Keratinocyte (primary cell): ENCODE measurements around the gene CHMP3. TPM values are rescaled to one million over a fixed set of nuclear protein-coding genes. Genes with fewer than 3 reads are reported as not detected.

Experiments used
- DNase-seq: peaks from one replicate; pipeline ENCODE4 v3.0.0-alpha.2; 2011; ENCODE audit warnings: low read depth, missing footprints, low spot score
- FAIRE-seq: peaks from 2 replicates; lab custom pipeline; 2011; peaks lifted over from hg19 to GRCh38; lab: Jason Lieb, UNC
- H2AFZ ChIP-seq: 2 replicates; pipeline ENCODE4 v1.6.0; 2012; ENCODE audit warnings: low read length, control low read depth, inconsistent platforms; ENCODE audit not compliant: control insufficient read depth
- H3K27ac ChIP-seq: 2 replicates; pipeline ENCODE4 v1.5.1; 2011; ENCODE audit warnings: low read length; ENCODE audit not compliant: control insufficient read depth, insufficient read depth
- H3K27me3 ChIP-seq: 3 replicates; pipeline ENCODE4 v1.6.0; 2011; ENCODE audit warnings: low read length; ENCODE audit not compliant: control insufficient read depth, insufficient read depth; ENCODE audit errors: extremely low read depth
- H3K36me3 ChIP-seq, 2 experiments: 2 replicates in 1 of 2; 3 replicates in 1 of 2; pipeline ENCODE4 v1.5.1; 2011; ENCODE audit warnings: low read length in 2 of 2, mild to moderate bottlenecking in 1 of 2; ENCODE audit not compliant: control insufficient read depth in 2 of 2, insufficient read depth in 2 of 2; ENCODE audit errors: extremely low read depth in 1 of 2
- H3K4me1 ChIP-seq: 3 replicates; pipeline ENCODE4 v1.5.1; 2011; ENCODE audit warnings: low read length; ENCODE audit not compliant: control insufficient read depth, insufficient read depth; ENCODE audit errors: extremely low read depth
- H3K4me2 ChIP-seq: 3 replicates; pipeline ENCODE4 v1.6.0; 2011; ENCODE audit warnings: low read depth, low read length; ENCODE audit not compliant: control insufficient read depth, insufficient read depth; ENCODE audit errors: extremely low read depth
- H3K4me3 ChIP-seq, 3 experiments: fragments of 200-600 bp in 1 of 3; sonication (generic) in 1 of 3; 2 replicates in 2 of 3; 3 replicates in 1 of 3; pipeline ENCODE4 v1.5.1; 2011 to 2016; ENCODE audit warnings: low read length in 3 of 3, mild to moderate bottlenecking in 3 of 3, control low read depth in 2 of 3, inconsistent platforms in 1 of 3, low read depth in 1 of 3, mixed read lengths in 1 of 3, mixed run types in 1 of 3, moderate library complexity in 1 of 3; ENCODE audit not compliant: control insufficient read depth in 2 of 3, insufficient read depth in 2 of 3; ENCODE audit errors: extremely low read depth in 1 of 3
- H3K79me2 ChIP-seq: 2 replicates; pipeline ENCODE4 v1.6.0; 2012; ENCODE audit warnings: low read length; ENCODE audit not compliant: control insufficient read depth, insufficient read depth
- H3K9ac ChIP-seq: 3 replicates; pipeline ENCODE4 v1.6.0; 2011; ENCODE audit warnings: low read length; ENCODE audit not compliant: control insufficient read depth, insufficient read depth; ENCODE audit errors: extremely low read depth
- H3K9me1 ChIP-seq: 3 replicates; pipeline ENCODE4 v1.6.0; 2011; ENCODE audit warnings: low read length; ENCODE audit not compliant: control insufficient read depth, insufficient read depth; ENCODE audit errors: extremely low read depth
- H3K9me3 ChIP-seq: 2 replicates; pipeline ENCODE4 v1.5.1; 2012; ENCODE audit warnings: low read depth, low read length; ENCODE audit not compliant: control insufficient read depth
- H4K20me1 ChIP-seq: 3 replicates; pipeline ENCODE4 v1.6.0; 2011; ENCODE audit warnings: low read length; ENCODE audit not compliant: control insufficient read depth, insufficient read depth; ENCODE audit errors: extremely low read depth
- EZH2 ChIP-seq: IDR thresholded peaks from one replicate; pipeline ENCODE4 v1.6.1; 2012; ENCODE audit warnings: inconsistent platforms, mild to moderate bottlenecking, low read length, moderate library complexity
- dilution Hi-C: fragments of 300-500 bp; cut with MboI; formaldehyde crosslinking; loops from one replicate; pipeline ENCODE4 v1.7.0; 2020; ENCODE audit warnings: low sequenced_read_pairs; ENCODE audit not compliant: extremely low pct_ligation_motif_present
- polyA plus RNA-seq, 5 experiments: library from polyadenylated mRNA; depleted of rRNA in 3 of 5; stranded (reverse) in 3 of 5; stranded (forward) in 1 of 5; unstranded in 1 of 5; fragments of >200 nt; gene quantifications; 1 replicate in 1 of 5; 2 replicates in 3 of 5; 3 replicates in 1 of 5; pipeline versions ENCODE4 v1.2.1 to v1.2.3, GENCODE V29; 2011 to 2012; ENCODE audit warnings: missing spikeins in 2 of 5, low read depth in 1 of 5, low replicate concordance in 1 of 5
- TF ChIP-seq, protein P1 (sequence below), 3 experiments: IDR thresholded peaks in 1 of 3; conservative IDR thresholded peaks in 1 of 3; optimal IDR thresholded peaks in 1 of 3; 2 replicates in 2 of 3; 3 replicates in 1 of 3; pipeline versions ENCODE3 to v1.5.1; 2011; ENCODE audit warnings: low read length in 3 of 3, mild to moderate bottlenecking in 3 of 3, moderate library complexity in 2 of 3, control low read depth in 1 of 3, inconsistent platforms in 1 of 3; ENCODE audit not compliant: insufficient read depth in 2 of 3; ENCODE audit errors: extremely low read depth in 1 of 3

The CHMP3 gene
- polyA plus RNA-seq, 1 donor (not counting 4 experiments of a cell fraction or from before 2014, with no cell fraction given) = 162 TPM

DNA sequence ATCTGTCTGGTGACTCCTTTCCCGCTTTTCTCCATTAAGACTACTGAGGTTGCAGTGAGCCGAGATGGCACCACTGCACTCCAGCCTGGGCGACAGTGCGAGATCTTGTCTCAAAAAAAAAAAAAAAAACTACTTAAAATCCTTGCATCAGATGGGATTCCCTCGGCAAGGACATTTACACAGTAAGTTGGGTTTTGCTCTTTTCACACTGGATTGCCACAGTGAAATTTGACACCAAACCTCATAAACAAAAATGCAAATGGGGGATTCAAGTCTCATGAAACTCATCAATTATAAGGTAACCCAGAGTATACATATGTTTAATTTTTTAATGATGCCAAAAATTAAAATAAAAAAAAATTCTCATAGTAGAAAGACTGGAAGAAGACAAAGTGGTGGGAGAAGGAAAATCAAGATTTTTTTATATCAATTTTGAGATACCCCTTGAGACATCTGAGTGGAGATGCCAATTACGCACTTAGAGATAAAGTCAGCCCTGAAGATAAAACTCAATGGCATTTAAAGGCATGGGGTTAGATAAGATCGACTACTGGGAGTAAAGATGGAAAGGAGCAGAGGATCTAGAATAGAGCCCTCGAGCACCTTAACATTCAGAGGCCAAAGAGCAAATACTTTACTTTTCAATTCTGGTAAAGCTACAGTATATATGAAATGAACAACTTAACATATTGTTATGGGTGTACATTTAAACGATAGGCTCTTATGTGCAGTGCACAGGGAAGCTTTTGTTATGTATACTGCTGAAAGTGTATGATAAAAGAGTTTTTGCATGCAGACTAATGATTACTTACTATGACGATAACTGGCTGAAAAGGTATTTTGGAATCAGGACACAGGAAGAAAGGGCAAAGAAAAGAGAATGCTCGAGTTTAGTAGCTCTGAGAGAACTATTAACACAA, 37.6 kb downstream of the CHMP3 start:
- no peak for DNase-seq
- TF ChIP-seq, protein P1, sequence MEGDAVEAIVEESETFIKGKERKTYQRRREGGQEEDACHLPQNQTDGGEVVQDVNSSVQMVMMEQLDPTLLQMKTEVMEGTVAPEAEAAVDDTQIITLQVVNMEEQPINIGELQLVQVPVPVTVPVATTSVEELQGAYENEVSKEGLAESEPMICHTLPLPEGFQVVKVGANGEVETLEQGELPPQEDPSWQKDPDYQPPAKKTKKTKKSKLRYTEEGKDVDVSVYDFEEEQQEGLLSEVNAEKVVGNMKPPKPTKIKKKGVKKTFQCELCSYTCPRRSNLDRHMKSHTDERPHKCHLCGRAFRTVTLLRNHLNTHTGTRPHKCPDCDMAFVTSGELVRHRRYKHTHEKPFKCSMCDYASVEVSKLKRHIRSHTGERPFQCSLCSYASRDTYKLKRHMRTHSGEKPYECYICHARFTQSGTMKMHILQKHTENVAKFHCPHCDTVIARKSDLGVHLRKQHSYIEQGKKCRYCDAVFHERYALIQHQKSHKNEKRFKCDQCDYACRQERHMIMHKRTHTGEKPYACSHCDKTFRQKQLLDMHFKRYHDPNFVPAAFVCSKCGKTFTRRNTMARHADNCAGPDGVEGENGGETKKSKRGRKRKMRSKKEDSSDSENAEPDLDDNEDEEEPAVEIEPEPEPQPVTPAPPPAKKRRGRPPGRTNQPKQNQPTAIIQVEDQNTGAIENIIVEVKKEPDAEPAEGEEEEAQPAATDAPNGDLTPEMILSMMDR (optimal IDR thresholded peaks at IDR 0.05 in 1 of 3, IDR thresholded peaks at IDR 0.05 in 1 of 3, conservative IDR thresholded peaks at IDR 0.05 in 1 of 3; ENCODE audit: extremely low read depth in 1 of 3, insufficient read depth in 2 of 3, low read length in 3 of 3) = no peak
- TF ChIP-seq EZH2 = no peak
- Histone ChIP-seq H3K4me1 (no peaks in the 10 kb centered on the region), H3K9me1 (no peaks in the 10 kb centered on the region), H4K20me1 (no peaks in the 10 kb centered on the region), H3K79me2 (no peaks in the 10 kb centered on the region), H3K9me3 (no peaks in the 10 kb centered on the region), H3K36me3 (peaks cover 3% of the 10 kb centered on the region in 2 experiments), H3K4me2 (no peak overlapping the region), H3K9ac (no peak overlapping the region), H3K27me3 (no peaks in the 10 kb centered on the region), H3K27ac (no peak overlapping the region), H2AFZ (no peak overlapping the region), H3K4me3 (no peak overlapping the region)
- no peak for FAIRE-seq
- dilution Hi-C loops = no loop called here

DNA sequence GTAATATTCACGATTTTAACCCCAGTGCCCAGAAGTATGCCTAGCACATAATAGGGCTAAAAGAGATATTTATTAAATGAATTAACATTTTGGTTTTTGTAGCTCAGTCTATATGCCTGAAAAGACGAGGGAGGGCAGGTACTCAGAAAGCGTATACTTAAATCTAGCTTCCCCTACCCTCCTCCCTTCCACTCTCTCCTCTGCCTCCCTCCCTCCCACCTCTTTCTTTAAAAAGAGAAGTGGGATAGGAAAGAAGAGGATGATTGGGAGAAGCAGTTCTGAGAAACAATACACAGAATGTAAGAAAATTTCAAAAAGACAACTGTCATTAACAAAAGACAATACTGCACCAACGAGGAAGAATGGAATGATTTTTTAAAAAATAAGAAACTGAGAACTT, 39.8 kb downstream of the CHMP3 start:
- H3K4me3 ChIP-seq = no peak overlapping the region
- no peaks in the 10 kb centered on the region for H3K79me2 ChIP-seq
- dilution Hi-C loops = no loop called here
- H3K4me2 ChIP-seq = no peak overlapping the region
- H4K20me1 ChIP-seq = no peaks in the 10 kb centered on the region
- H3K27me3 ChIP-seq = no peaks in the 10 kb centered on the region
- FAIRE-seq = no peak
- H3K9me1 ChIP-seq = no peaks in the 10 kb centered on the region
- no peaks in the 10 kb centered on the region for H3K9me3 ChIP-seq
- H2AFZ ChIP-seq = no peak overlapping the region
- peaks cover 3% of the 10 kb centered on the region in 2 experiments for H3K36me3 ChIP-seq
- no peak overlapping the region for H3K9ac ChIP-seq
- H3K27ac ChIP-seq = no peak overlapping the region
- DNase-seq = no peak
- no peaks in the 10 kb centered on the region for H3K4me1 ChIP-seq
- TF ChIP-seq, protein P1 (optimal IDR thresholded peaks at IDR 0.05 in 1 of 3, IDR thresholded peaks at IDR 0.05 in 1 of 3, conservative IDR thresholded peaks at IDR 0.05 in 1 of 3; ENCODE audit: extremely low read depth in 1 of 3, insufficient read depth in 2 of 3, low read length in 3 of 3) = no peak
- TF ChIP-seq EZH2 = no peak
